GM18868 (cell line): ENCODE results near the gene ZNF226.
"Not testable (repeated sequence)": the region's sequence is repeated elsewhere in the genome, so short reads cannot be mapped to it uniquely, and the experiment has no call there.

ENCODE experiments used
- ATAC-seq: cut with Tn5 transposase; IDR thresholded peaks from one replicate; pipeline ENCODE4 v1.9.1; 2021; ENCODE audit warnings: mild to moderate bottlenecking, moderate library complexity; ENCODE audit not compliant: unreplicated experiment

Gene ZNF226

GRCh38 chr19:44164673-44165512, at the start of gene ZNF226:
TSS of gene ZNF226 (plus strand) at chr19:44165100. CDS start at chr19:44170081, 4,981 bp downstream.
- ATAC-seq: peak; percentile 82

GRCh38 chr19:44121162-44121561, 43.7 kb upstream of the ZNF226 start:
- ATAC-seq: not testable (repeated sequence)

- no peak for ATAC-seq
Measured at GRCh38 chr19:44131955-44132354, 32.9 kb upstream of the ZNF226 start.

DNA sequence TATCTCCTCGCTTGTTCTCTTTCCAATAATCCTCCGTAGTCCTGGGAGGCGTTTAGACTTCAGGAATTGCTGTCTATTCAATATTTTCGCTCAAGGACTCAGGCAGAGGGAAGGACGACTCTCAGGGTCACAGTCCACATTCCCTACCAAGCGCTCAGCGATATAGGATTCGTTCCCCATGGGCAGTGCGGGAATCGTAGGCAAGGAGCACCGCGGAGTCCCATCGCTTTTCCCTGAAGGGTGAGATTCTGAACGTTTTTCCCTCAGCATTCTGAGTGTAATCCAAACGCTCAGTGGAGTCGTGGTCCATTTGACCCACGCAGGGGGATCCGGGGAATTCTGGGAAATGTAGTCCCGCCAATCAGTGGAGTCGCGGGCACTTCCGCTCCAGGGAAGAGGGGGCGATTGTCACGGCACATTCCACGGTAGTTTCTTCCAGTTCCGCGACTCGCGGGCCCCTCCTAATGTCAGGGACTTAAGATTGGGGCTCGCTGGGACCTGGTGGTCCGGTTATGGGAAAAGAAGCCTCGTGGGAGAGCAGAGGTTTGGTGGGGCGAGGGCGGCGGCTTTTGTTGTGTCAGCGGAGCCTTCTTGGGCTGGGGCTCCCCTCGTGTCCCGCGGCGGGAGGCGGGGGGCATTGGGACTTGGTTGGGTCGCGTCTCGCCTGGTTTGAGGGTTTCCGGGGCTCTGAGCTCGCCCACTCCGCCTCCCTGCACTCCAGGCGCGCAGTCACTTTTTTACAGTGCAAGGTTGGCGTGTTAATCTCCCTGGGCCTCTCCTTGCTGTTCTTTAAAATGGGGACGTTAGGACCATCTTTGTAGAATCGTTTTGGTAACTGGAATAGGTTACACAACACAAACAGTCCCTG, 23.5 kb upstream of the ZNF226 start, which contains the start of gene ZNF234:
ZNF234 (plus strand) TSS at position 364 of the 868 bp plus-strand sequence. CDS start 3,079 bp downstream, outside the sequence.
- peak; percentile 71 for ATAC-seq

DNA sequence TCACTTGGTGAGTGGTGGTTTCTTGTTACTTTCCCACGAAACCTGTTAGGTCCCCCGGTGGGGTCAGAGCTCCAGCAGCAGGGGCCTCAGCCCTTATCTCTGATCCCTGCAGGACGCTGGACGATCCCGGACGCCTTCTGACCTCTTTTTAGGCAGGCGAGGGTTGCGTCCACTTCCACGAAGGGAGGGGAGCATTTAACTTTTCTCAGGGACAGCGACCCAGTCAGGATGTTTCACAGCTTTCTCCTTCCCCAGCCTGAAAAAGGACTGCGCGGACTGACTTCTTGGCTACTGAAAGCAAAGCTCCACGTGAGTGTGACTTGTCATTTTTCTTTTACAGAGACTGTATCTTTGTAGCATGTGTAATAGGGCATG, 22.9 kb upstream of the ZNF226 start:
- no peak for ATAC-seq

DNA sequence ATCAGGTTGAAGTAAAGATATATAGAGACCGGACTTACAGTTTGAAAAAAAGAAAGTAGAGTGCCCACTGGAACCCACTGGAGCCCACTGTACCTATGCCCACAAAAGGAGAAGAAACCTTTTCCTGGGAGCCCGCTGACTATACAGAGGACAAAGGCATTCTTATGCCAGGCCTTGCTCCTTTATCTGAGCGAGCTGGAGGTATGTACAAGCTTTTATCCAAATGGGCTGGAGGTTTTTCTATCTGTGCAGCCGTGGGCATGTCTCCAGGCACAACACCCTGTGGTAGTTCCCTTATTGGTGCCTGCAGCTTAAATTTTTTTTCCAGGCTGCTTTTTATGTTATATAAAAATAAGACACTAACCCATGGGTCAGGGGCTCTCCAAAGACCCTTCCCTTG, 15.1 kb upstream of the ZNF226 start:
- no peak for ATAC-seq

DNA sequence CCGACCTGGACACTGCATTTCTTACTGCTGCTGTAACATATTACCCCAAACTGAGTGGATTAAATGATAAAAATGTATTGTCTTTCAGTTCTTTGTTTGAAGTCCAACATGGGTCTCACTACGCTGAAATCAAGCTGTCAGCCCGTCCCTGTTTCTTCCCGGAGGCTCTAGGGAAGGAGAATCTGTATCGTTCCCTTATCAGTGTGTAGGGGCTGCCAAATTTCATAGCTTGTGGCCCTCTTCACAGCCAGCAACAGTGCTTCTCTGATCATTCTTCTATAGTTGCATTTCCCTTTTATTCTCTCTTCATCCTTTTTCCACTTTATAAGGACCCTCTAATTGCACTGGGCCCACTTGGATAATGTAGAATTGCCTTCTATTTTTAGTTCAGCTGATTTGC, 13.4 kb upstream of the ZNF226 start:
- ATAC-seq: no peak

DNA sequence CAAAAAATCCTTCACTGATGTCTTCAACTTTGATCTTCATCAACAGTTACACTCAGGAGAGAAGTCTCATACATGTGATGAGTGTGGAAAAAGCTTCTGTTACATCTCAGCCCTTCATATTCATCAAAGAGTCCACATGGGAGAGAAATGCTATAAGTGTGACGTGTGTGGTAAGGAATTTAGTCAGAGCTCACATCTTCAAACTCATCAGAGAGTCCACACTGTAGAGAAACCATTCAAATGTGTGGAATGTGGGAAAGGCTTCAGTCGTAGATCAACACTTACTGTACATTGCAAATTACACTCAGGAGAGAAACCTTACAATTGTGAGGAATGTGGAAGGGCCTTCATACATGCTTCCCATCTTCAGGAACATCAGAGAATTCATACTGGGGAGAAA, 8.4 kb upstream of the ZNF226 start:
- no peak for ATAC-seq

- no peak for ATAC-seq
Measured at GRCh38 chr19:44163789-44164188, 1.1 kb upstream of the ZNF226 start.

DNA sequence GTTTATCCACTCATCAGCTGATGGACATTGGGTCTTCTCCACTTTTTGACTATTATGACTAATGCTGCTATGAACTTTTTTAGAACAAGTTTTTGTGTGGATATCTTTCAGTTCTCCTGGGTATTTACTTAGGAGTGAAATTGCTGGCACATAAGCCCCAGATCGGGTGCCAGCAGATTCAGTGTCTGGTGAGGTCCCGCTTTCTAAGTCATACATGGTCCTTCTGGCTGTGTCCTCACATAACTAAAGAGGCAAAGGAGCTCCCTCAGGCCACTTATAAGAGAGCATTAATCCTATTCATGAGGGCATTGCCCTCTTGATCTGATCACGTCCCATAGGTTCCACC, 600 bp upstream of the ZNF226 start:
- ATAC-seq: no peak

DNA sequence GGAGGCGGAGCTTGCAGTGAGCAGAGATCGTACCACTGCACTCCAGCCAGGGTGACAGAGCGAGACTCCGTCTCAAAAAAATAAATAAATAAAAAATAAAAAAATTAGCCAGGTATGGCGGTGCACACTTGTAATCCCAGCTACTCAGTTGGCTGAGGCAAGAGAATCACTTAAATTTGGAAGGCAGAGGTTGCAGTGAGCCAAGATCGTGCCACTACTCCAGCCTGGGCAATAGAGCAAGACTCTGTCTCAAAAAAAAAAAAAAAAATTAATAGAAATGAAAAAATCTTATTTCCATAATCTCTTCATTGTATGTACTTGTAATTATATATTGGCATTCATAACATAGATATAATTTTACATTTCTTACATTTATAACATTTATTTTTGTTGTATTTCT, 5.8 kb downstream of the ZNF226 start:
- ATAC-seq: not testable (repeated sequence)

GRCh38 chr19:44176590-44176989, 11.7 kb downstream of the ZNF226 start:
- no peak for ATAC-seq

DNA sequence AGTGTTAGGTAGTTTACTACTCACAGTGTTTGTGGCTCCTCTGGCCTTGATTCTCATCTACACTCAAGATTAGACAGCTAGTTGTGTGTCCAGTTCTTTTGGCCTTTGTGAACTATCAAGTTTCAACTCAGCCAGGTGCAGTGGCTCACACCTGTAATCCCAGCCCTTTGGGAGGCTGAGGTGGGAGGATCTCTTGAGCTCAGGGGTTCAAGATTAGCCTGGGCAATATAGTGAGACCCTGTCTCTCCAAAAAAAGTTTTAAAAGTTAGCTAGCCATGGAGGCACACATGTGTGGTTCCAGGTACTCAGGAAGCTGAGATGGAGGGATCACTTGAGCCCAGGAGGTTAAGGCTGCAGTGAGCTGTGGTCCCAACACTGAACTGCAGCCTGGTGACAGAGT, 16.1 kb downstream of the ZNF226 start:
- no peak for ATAC-seq

GRCh38 chr19:44182145-44182544, 17.2 kb downstream of the ZNF226 start:
- ATAC-seq: no peak

DNA sequence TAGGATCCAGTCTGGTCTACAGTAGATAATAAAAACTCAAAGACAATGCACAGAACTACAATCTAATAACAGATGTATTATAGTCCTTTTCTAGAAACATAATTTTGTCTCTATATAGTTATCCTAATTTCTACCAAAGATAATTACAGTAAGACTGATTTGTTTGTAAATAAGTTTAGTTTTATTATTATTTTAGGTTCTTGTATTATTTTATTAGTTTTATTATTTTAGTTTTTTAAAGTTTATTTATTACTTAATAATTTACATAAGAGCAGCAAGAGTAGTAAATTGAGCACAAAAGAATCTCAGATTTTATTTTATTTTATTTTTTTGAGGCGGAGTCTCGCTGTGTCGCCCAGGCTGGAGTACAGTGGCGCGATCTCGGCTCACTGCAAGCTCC, 25.1 kb downstream of the ZNF226 start:
- no peak for ATAC-seq

DNA sequence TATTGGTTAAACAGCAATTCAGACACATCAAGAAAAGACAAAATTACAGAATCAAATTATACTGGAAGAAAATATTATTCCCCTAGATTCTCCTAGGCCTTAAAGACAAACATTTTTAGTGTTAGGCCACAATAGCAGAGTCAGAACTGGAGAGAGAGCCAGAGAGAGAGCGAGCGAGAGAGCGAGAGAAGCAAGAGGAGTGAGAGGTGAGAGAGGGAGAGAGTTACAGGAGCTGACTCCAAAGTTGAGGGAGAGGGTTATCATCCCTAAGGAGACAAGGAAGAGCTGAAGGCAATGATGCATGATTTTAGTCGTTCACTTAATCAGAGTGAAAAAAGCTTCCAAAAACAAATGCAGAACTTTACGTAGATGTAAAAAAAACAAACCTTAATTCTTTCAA, 27.2 kb downstream of the ZNF226 start:
- ATAC-seq: no peak

DNA sequence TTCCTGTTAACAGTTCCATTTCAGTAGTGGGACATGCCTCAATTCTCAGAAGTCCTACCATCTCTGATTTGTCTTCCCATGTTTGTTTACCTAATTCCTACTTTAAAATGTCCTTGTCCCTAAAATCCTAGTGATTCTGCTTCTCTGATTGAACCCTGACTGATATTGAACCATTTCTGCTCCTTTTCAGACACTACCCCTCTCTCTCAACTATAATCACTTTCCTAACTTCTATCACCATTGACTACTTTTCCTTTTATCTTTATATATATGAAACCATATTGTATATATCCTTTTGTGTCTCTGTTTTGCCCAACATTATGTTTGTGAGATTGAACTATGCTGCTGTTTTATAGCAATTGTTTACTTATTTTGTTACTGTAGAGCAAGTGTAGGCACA, 31.9 kb downstream of the ZNF226 start:
- no peak for ATAC-seq

GRCh38 chr19:44202470-44202869, 37.6 kb downstream of the ZNF226 start:
- no peak for ATAC-seq

DNA sequence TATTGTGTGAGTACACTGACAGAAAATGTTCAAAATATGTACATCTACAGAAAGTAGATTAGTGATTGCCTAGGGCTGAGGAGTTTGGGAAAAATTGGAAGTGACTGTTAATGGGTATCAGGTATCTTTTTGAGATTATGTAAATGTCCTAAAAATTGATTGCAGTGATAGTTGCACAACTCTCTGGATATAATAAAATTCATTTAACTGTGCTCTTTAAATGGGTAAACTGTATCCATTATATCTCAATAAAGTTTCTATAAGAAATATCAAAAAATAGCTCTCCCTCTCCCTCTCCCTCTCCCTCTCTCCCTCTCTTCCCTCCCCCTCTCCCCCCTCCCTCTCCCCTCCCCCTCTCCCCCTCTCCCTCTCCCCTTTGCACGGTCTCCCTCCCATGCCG, 38.1 kb downstream of the ZNF226 start:
- no peak for ATAC-seq

DNA sequence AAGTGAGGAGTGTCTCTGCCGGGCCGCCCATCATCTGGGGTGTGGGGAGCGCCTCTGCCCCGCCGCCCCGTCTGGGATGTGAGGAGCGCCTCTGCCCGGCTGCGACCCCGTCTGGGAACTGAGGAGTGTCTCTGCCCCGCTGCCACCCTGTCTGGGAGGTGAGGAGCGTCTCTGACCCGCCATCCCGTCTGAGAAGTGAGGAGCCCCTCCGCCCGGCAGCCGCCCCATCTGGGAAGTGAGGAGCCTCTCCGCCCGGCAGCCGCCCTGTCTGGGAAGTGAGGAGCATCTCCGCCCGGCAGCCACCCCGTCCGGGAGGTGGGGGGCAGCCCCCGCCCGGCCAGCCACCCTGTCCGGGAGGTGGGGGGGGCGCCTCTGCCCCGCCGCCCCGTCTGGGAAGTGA, 39.0 kb downstream of the ZNF226 start:
- not testable (repeated sequence) for ATAC-seq

GRCh38 chr19:44204772-44205171, 39.9 kb downstream of the ZNF226 start:
- ATAC-seq: no peak
